Amniotic epithelial cell (primary cell): ENCODE results near the gene SETD5.
A peak's percentile ranks its signal among the peaks of the same experiment; 100 is the strongest.

Experiments used
- DNase-seq: peaks from one replicate; pipeline ENCODE4 v3.0.0-alpha.2; 2010; ENCODE audit warnings: low read depth

Gene SETD5

GRCh38 chr3:9387322-9387655, 10.1 kb upstream of the SETD5 start:
- DNase-seq: no peak

- DNase-seq: no peak
These were observed 9.3 kb upstream of the SETD5 start for GRCh38 chr3:9388142-9388541.

- DNase-seq: no peak
These were observed 8.7 kb upstream of the SETD5 start for GRCh38 chr3:9388562-9389272.

- DNase-seq: no peak
These were observed 7.0 kb upstream of the SETD5 start for GRCh38 chr3:9390265-9390888.

- no peak for DNase-seq
These were observed 5.4 kb upstream of the SETD5 start for GRCh38 chr3:9392041-9392440.

GRCh38 chr3:9395570-9396300, 1.7 kb upstream of the SETD5 start:
- no peak for DNase-seq

GRCh38 chr3:9396301-9396631, 1.1 kb upstream of the SETD5 start:
- DNase-seq: peak; percentile 97

GRCh38 chr3:9396632-9397331, 633 bp upstream of the SETD5 start:
- peak; percentile 100 for DNase-seq

- DNase-seq: peak; percentile 39
These were observed 688 bp downstream of the SETD5 start for GRCh38 chr3:9397906-9398699.

GRCh38 chr3:9398700-9399336, 1.4 kb downstream of the SETD5 start:
- DNase-seq: peak; percentile 69

GRCh38 chr3:9399337-9399703, 1.9 kb downstream of the SETD5 start:
- no peak for DNase-seq

- DNase-seq: peak; percentile 92
These were observed 2.3 kb downstream of the SETD5 start for GRCh38 chr3:9399746-9400145.

GRCh38 chr3:9400616-9401015, 3.2 kb downstream of the SETD5 start:
- DNase-seq: no peak

- no peak for DNase-seq
These were observed 4.6 kb downstream of the SETD5 start for GRCh38 chr3:9401986-9402385.

- peak; percentile 38 for DNase-seq
These were observed 5.2 kb downstream of the SETD5 start for GRCh38 chr3:9402410-9403228.

- no peak for DNase-seq
These were observed 6.0 kb downstream of the SETD5 start for GRCh38 chr3:9403463-9403862.

- no peak for DNase-seq
These were observed 7.3 kb downstream of the SETD5 start for GRCh38 chr3:9404680-9405079.

GRCh38 chr3:9405756-9406155, 8.3 kb downstream of the SETD5 start:
- no peak for DNase-seq

GRCh38 chr3:9406856-9407626, 9.6 kb downstream of the SETD5 start:
- no peak for DNase-seq

GRCh38 chr3:9408061-9408460, 10.6 kb downstream of the SETD5 start:
- DNase-seq: no peak
